GM12875 (cell line): Measurements from ENCODE around the gene ARHGAP40.

Experiments
- H3K4me3 ChIP-seq: one replicate; pipeline ENCODE4 v1.5.1; 2011; ENCODE audit warnings: low read depth, low read length, control low read depth
- CTCF ChIP-seq: IDR thresholded peaks from 2 replicates; pipeline ENCODE4 v1.5.1; 2011; ENCODE audit warnings: low read depth, mild to moderate bottlenecking, control low read depth, inconsistent platforms, low read length, moderate library complexity, borderline replicate concordance; ENCODE audit not compliant: insufficient read depth

ARHGAP40 gene

DNA sequence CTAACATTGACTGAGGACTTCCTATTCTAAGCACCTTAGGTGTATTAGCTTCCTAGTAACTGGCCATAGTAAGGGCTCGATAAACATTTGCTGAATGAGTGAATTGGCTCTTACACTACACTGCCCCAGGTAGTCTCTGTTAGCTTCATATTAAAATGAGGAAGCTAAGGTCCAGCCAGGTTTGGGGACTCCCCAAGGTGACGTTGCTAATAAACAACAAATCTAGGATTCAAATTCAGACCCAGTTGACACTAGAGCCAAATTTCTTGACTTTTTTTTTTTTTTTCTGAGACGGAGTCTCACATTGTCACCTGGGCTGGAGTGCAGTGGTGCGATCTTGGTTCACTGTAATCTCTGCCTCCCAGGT is 16.2 kb downstream of the ARHGAP40 start:
- no peak overlapping the region for H3K4me3 ChIP-seq
- TF ChIP-seq CTCF, result no peak

- no peak for TF ChIP-seq CTCF
- no peak overlapping the region for H3K4me3 ChIP-seq
These were observed 18.8 kb downstream of the ARHGAP40 start for GRCh38 chr20:38620441-38620840.

GRCh38 chr20:38623061-38623460 is 21.5 kb downstream of the ARHGAP40 start:
- no peak for TF ChIP-seq CTCF
- H3K4me3 ChIP-seq, result no peak overlapping the region

DNA sequence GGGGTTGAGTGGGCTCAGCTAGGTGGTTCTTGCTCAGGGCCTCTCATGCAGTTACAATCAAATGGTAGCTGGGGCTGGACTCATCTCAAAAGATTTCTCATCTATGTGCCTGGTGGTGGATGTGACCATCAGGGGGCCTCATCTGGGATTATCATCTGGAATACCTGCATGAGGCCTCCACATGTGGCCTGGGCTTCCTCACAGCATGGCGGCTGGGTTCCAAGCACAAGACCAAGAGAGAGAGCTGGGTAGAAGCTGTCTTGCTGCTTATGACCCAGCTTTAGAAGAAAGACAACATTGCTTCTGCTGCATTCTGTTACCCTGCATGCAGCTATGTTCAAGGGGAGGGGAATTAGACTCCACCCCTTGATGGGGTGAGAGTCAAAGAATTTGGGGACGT is 22.5 kb downstream of the ARHGAP40 start:
- no peak for TF ChIP-seq CTCF
- no peak overlapping the region for H3K4me3 ChIP-seq

DNA sequence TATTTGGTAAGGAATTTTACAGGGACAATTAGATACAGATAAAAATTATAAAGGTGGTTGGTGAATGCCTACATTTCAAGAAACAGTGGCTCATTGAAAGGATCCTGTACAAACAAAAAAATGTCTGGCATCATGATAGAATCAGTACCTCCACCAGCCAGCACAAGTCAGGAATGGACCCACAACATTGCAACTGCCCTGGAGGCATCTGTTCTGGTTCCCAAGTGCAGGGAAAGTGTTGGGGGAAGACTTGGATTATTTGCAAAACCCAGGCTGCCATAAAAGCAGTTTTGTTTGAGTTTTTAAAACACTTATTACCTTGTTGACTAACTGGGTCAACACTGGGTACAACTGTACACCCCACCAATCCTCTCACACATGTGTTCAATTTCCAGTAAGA is 24.3 kb downstream of the ARHGAP40 start:
- H3K4me3 ChIP-seq, result no peak overlapping the region
- no peak for TF ChIP-seq CTCF

GRCh38 chr20:38626921-38627659 is 25.5 kb downstream of the ARHGAP40 start:
- no peak overlapping the region for H3K4me3 ChIP-seq
- no peak for TF ChIP-seq CTCF
